ENCODE measurements around the gene P2RY13.
A peak's percentile ranks its signal among the peaks of the same experiment; 100 is the strongest.

The P2RY13 gene

DNA sequence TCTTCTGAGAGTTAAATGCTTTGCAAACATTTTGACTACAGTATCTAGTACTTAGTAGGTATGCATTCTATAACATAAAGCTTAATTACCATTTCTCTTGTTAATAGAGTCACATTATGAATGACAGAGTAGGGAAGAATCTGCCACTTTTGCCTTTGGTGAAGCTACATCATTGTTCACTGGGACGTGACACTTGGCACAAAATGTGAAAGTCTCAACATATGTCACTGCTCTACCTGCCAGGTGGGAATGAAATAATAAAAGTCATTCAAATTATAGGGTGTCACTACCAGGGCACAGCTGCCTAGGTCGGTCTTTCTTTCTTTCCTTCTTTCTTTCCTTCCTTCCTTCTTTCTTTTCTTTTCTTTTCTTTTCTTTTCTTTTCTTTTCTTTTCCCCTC, 30.3 kb downstream of the P2RY13 start:
- DNase-seq: no peak
- intact Hi-C loops (cut with DNase I): no loop called here

GRCh38 chr3:151297429-151297828, 31.9 kb downstream of the P2RY13 start:
- intact Hi-C loops (cut with DNase I): no loop called here
- no peak for DNase-seq

DNA sequence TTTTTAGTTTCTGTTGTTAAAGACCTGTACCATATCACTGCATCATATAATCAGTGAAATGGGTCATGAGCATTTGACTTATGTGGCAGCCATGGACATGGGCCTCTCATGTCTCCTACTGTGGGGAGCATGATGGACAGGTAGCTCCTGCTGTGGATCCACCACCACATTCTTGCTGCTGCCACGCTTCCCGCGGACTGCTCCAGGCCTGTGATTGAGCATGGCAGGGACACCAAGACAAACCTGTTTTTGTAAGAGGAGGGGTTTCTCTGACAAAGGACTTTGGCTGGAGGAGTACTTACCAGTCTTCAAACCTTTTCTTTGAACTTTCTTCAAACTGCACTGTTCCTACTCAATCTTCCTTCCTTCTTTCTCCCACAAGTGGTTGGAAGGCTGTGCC, 33.1 kb downstream of the P2RY13 start:
- intact Hi-C loops (cut with DNase I): no loop called here
- DNase-seq: no peak

DNA sequence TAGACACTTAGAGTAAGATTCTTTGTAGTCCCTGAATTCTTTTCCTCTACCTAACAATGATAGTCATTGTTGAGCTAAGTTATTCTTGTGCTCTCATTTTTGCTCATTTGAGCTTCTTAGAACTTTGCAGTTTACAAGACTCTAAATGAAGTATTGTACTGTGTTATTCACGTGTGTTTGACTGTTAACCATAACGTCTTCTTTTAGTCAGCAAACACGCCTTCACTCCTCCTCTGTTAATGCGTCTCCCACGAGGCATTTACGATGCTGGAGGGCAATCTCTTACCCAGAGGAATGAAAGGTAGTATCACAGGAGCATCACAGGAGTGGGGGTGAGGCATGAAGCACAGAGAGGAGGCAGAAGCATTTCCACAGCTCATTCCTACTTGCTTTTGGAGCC, 36.2 kb downstream of the P2RY13 start:
- DNase-seq: no peak
- intact Hi-C loops (cut with DNase I): no loop called here

GRCh38 chr3:151290673-151291072, 38.7 kb downstream of the P2RY13 start:
- intact Hi-C loops (cut with DNase I): loop anchor here (2.0 kb wide), 1 partner anchor 548 kb away; no protein-coding TSS in a partner anchor
- no peak for DNase-seq

DNA sequence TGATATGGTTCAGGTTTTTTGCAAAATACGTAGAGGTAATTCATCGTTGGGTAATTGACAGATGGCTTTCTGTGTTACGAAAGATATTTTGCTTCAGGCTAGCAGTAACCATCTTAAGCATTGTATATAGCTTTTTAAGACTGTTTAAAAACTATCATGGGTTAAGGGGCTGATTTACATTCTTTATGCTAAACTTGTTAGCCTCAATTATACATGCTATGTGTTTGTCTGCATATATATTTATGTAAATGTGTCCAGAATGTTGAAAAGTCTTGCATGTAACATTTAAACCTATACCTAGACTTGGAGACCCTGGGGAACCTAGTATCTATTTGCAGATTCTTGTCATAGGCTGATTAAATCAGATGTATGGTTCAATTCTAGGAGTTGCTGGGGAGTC, 39.9 kb downstream of the P2RY13 start:
- intact Hi-C loops (cut with DNase I): no loop called here
- DNase-seq: no peak

GRCh38 chr3:151285940-151286339, 43.4 kb downstream of the P2RY13 start:
- intact Hi-C loops (cut with DNase I): no loop called here
- DNase-seq: no peak

DNA sequence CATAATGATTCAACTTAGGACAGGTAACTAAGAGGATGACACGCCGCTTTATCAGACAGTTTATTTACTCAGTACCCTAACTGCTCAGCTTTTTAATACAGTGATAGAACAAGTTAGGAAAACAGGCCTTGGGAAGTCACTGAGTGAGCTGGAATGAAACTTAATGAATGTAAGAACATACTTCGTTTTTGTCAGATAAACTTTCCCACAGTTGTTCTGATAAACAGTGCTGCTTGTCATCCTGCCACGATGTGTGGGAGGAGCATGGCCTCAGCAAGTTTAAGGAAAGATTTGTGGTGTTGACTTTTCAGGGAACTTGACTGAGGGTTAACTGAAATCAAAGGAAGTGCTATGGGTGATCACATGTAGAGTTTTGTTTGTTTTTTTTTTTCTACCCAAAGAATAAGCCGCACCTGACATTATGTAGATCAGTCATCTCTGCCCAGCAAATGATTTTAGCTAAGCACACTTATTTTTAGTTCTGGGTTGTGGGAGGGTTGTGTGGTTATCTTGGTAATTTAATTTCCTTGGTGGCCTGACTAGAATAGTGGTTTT, 45.4 kb downstream of the P2RY13 start:
- DNase-seq: no peak
- intact Hi-C loops (cut with DNase I): loop anchor here (1.0 kb wide), 1 partner anchor 116 kb away; no protein-coding TSS in a partner anchor

- DNase-seq: no peak
- intact Hi-C loops (cut with DNase I): loop anchor here (1.0 kb wide), 1 partner anchor 115 kb away; no protein-coding TSS in a partner anchor
These were observed 46.0 kb downstream of the P2RY13 start for GRCh38 chr3:151283387-151283786.

- intact Hi-C loops (cut with DNase I): loop anchor here (1.0 kb wide), 2 partner anchors 56 to 115 kb away; no protein-coding TSS in a partner anchor
- no peak for DNase-seq
These were observed 46.4 kb downstream of the P2RY13 start for GRCh38 chr3:151282921-151283320.

- intact Hi-C loops (cut with DNase I): loop anchor here (1.0 kb wide), 1 partner anchor 54 kb away; no protein-coding TSS in a partner anchor
- peak in 1 of 10 donors; percentile 70 for DNase-seq
These were observed 47.6 kb downstream of the P2RY13 start for GRCh38 chr3:151281671-151282324.

DNA sequence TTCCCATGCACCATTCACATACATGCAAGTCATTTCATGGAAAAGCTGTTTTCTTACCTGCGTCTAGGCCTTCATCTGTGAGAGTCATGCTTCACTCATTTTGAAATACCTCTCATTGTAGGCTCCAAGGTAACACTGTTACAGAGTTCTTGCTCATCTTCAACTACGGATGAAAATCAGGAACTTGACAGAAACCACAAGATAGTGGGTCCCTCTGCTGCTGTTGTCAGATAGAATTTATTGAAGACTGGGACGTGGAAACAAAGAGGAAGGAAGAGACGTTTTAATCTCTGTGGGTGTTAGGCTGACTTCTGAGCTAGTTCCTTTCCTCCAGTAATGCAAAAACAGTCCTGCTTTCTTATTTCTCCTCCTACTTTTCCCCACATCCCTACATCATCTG, 51.1 kb downstream of the P2RY13 start, which contains the start of gene P2RY14:
Gene P2RY14, minus strand, starts transcription at position 313 of the 400 bp plus-strand sequence. CDS start 64,226 bp downstream, outside the sequence.
- DNase-seq: no peak
- intact Hi-C loops (cut with DNase I): no loop called here

DNA sequence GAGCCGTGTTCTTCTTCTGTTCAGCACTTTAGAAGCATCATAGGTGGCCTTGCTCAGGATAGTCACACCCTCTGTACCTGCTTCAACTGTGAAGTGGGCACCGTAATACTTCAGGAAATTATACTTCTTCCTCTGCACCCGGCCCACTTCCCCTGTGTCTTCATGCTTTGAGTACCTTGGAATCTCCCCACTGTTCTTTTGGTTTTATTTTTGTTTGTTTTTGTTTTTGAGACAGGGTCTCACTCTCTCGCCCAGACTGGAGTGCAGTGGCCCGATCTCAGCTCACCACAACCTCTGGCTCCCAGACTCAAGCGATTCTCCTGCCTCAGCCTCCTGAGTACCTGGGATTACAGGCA, 52.7 kb downstream of the P2RY13 start:
- DNase-seq: no peak
- intact Hi-C loops (cut with DNase I): no loop called here
